NCI-H2107 (cell line): ENCODE measurements around the gene ELAVL1.

Experiments used
- DNase-seq: peaks from one replicate; lab custom pipeline; 2025; lab: John Stamatoyannopoulos, UW

Gene ELAVL1

DNA sequence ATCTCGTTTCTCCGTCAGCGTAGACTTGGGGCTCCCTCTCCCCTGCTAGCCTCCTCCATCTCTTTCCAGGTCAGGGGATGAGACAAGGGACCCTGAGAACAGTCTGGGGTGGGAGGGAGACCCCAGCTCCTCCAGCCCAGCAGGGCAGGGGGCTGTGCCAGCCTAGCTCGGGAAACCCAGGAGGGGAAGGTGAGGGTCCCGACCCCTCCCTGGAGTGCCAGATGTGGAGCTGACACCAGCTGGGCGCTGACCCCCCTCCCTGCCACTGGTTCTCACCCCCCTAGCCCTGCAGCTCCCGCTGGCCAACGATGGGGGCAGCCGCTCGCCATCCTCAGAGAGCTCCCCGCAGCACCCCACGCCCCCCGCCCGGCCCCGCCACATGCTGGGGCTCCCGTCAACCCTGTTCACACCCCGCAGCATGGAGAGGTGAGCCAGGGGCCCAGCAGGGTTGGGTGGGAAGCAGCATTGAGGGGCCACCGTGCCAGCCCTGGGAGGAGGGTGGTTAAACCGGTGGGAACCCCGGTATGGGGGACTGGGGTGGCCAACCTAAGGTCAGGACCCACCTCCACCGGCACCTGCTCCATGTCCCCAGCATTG is 95.9 kb downstream of the ELAVL1 start:
- DNase-seq: no peak

DNA sequence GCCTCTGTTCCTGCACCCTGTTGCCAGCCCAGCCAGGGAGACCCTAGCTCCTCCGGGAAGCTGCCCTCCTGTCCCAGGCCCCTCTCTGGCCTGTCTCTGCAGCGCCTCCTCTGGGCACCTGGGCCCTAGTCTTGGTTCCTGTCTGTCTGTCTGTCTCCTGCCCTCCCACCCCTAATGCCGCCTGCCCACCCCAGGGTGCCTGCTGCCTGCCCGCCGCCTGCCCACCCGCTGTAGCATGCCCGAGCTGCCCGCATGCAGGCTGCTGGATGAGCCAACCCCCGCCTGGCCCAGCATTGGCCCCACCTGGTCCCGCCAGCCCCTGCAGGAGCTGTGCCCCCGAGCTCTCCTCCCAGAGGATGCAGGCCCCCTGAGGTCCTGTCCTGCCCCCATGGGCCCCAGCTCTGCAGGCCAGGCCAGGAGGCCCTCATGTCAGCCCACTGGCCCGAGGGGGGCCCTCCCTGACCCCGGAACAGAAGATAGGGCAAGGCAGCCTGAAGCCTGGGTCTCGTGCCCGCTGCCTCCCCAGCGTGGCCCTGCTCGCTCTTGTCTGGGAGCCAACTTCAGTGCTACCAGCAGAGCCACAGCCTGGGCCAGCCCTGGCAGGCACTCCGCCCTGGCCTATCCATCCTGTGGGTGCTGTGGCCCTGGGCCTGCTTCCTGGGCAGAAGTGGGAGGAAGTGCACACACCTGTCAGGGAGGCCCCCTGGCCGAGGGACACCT is 96.5 kb downstream of the ELAVL1 start:
- DNase-seq: no peak
